HG03103 (cell line): ENCODE results near the gene HRH3.

ENCODE experiments used
- ATAC-seq: cut with Tn5 transposase; IDR thresholded peaks from one replicate; pipeline ENCODE4 v1.9.1; 2021; ENCODE audit warnings: low read depth; ENCODE audit not compliant: unreplicated experiment

The HRH3 gene

GRCh38 chr20:62217913-62218773, 1.9 kb downstream of the HRH3 start:
- no peak for ATAC-seq

GRCh38 chr20:62216636-62217566, 3.2 kb downstream of the HRH3 start:
- ATAC-seq: no peak

- ATAC-seq: no peak
These were observed 4.0 kb downstream of the HRH3 start for GRCh38 chr20:62215991-62216635.

- no peak for ATAC-seq
These were observed 4.8 kb downstream of the HRH3 start for GRCh38 chr20:62215020-62215990.

- no peak for ATAC-seq
These were observed 6.0 kb downstream of the HRH3 start for GRCh38 chr20:62214067-62214466.

- ATAC-seq: no peak
These were observed 7.8 kb downstream of the HRH3 start for GRCh38 chr20:62212299-62212698.

- no peak for ATAC-seq
These were observed 8.2 kb downstream of the HRH3 start for GRCh38 chr20:62211769-62212288.

- ATAC-seq: no peak
These were observed 8.9 kb downstream of the HRH3 start for GRCh38 chr20:62211216-62211615.

GRCh38 chr20:62210496-62210855, 9.6 kb downstream of the HRH3 start:
- no peak for ATAC-seq

GRCh38 chr20:62209850-62210495, 10.1 kb downstream of the HRH3 start:
- ATAC-seq: no peak

GRCh38 chr20:62208795-62209755, 11.0 kb downstream of the HRH3 start:
- ATAC-seq: no peak

- no peak for ATAC-seq
These were observed 11.8 kb downstream of the HRH3 start for GRCh38 chr20:62208061-62208794.

- no peak for ATAC-seq
These were observed 13.7 kb downstream of the HRH3 start for GRCh38 chr20:62206388-62206775.

GRCh38 chr20:62205618-62206387, 14.3 kb downstream of the HRH3 start:
- no peak for ATAC-seq

GRCh38 chr20:62203378-62204030, 16.6 kb downstream of the HRH3 start:
- no peak for ATAC-seq

- ATAC-seq: no peak
These were observed 17.3 kb downstream of the HRH3 start for GRCh38 chr20:62202676-62203377.
